Heart left ventricle (tissue), 16 donors: ENCODE data around the gene ADAM17. TPM values are rescaled to one million over a fixed set of nuclear protein-coding genes. Genes with fewer than 3 reads are reported as not detected.
"Not testable (repeated sequence)": the region's sequence is repeated elsewhere in the genome, so short reads cannot be mapped to it uniquely, and the experiment has no call there.

Source experiments
- ATAC-seq, 4 donors: fragments of 200-7000 bp; cut with Tn5 transposase; one replicate each; pipeline ENCODE4 v1.9.1; 2020 to 2022; ENCODE audit warnings: moderate library complexity in 4 of 4, mild to moderate bottlenecking in 3 of 4, moderate number of reproducible peaks in 1 of 4
- DNase-seq, 5 donors: peaks; one replicate each; pipeline ENCODE4 v3.0.0-alpha.2; 2020
- H3K27ac ChIP-seq, 12 donors: fragments of 200-600 bp; sonication (generic) in 4 of 12; one replicate each; pipeline versions ENCODE4 v1.5.0 to v1.8.0; 2016 to 2022; ENCODE audit warnings: mild to moderate bottlenecking in 2 of 12
- H3K27me3 ChIP-seq, 9 donors: fragments of 200-600 bp; sonication (generic) in 2 of 9; one replicate each; pipeline versions ENCODE4 v1.5.1 to v1.8.0; 2016 to 2022; ENCODE audit warnings: mild to moderate bottlenecking in 3 of 9
- H3K36me3 ChIP-seq, 9 donors: fragments of 200-600 bp; sonication (generic) in 2 of 9; one replicate each; pipeline versions ENCODE4 v1.5.0 to v1.8.0; 2018 to 2022; ENCODE audit warnings: mild to moderate bottlenecking in 2 of 9
- H3K4me1 ChIP-seq, 12 donors: fragments of 200-600 bp; sonication (generic) in 4 of 12; one replicate each; pipeline versions ENCODE4 v1.5.0 to v1.8.0; 2016 to 2022; ENCODE audit warnings: mild to moderate bottlenecking in 3 of 12
- H3K4me3 ChIP-seq, 12 donors: fragments of 200-600 bp; sonication (generic) in 4 of 12; one replicate each; pipeline versions ENCODE4 v1.5.0 to v1.8.0; 2017 to 2022; ENCODE audit warnings: mild to moderate bottlenecking in 9 of 12, moderate library complexity in 4 of 12
- H3K9me3 ChIP-seq, 12 donors: fragments of 200-600 bp; sonication (generic) in 4 of 12; one replicate each; pipeline versions ENCODE4 v1.5.0 to v1.8.0; 2016 to 2022; ENCODE audit warnings: mild to moderate bottlenecking in 1 of 12
- POLR2A ChIP-seq, 2 donors: fragments of 450-650 bp; IDR thresholded peaks; one replicate each; pipeline ENCODE4 v1.6.1; 2017; ENCODE audit warnings: antibody characterized with exemption in 2 of 2, mild to moderate bottlenecking in 2 of 2, moderate library complexity in 2 of 2
- WGBS, 4 donors: extraction: QIAGEN DNeasy Blood & Tissue Kit in 2 of 4; methylation state at CpG; one replicate each; pipeline versions ENCODE4 v1.1.5 to v1.1.7; 2013 to 2018; 5-methylcytosine and 5-hydroxymethylcytosine counted together
- intact Hi-C, 10 donors: fragments of 100-400 bp; cut with DNase I; formaldehyde crosslinking; loops; one replicate each; pipeline versions ENCODE4 v1.11.1 to v1.14.2; 2022
- polyA plus RNA-seq, 2 donors: library from polyadenylated mRNA; stranded (reverse); fragments of 200-250 nt; gene quantifications; one replicate each; pipeline ENCODE4 v1.2.3, GENCODE V29; 2013
- total RNA-seq, 9 donors: library from RNA; depleted of rRNA in 2 of 9; stranded (reverse); fragments of >200 nt in 2 of 9; fragmentation: NEBNext Ultra II Directional in 3 of 9; extraction: Animal tissue kit (Norgen Biotek cat#: 25700) in 3 of 9; gene quantifications; one replicate each; pipeline versions ENCODE4 v1.1.0 to v1.2.4, GENCODE V29; 2016 to 2023
- TF ChIP-seq, protein P1 (sequence below), 12 donors: fragments of 200-600 bp; sonication (generic) in 4 of 12; IDR thresholded peaks; one replicate each; pipeline versions ENCODE4 v1.5.0 to v1.8.0; 2018 to 2022; ENCODE audit warnings: antibody characterized with exemption in 12 of 12, mild to moderate bottlenecking in 5 of 12
- donor health status: ischemic (EF 13 %, LVEDD 7.1; RV severe dilation, severe dysfunction).
- donor health status: healthy with polysubstance abuse.
- donor health status: DM: no; HTN: yes; CAD: no.
- donor health status: DM: no; HTN: no; CAD: no.
- donor health status: ischemic (EF 25% LVEDD 6.9; RV normal size, moderate dysfunction).
- donor health status: ischemic (EF 25% LVEDD 5.7; RV mildly dilated, moderate dysfunction).
- donor health status: healthy.
- donor health status: DM: yes; HTN: yes; CAD: no.
- donor health status: ischemic (EF 35%, LVEDD 5.7; RV mildly dilated, moderate dysfunction).
- donor health status: nonischemic (EF 11% LVEDD 7.7; RV severe dilation, severe dysfunction).
- donor health status: DM: yes; HTN: yes; CAD: no.
- donor health status: PGD.
- donor health status: ischemic (EF 29% LVEDD 5.4; RV normal size, mild dysfunction).
- donor health status: nonischemic (EF 23%, LVEDD 6.1; RV moderate dilation, normal function).

ADAM17 gene
- total and polyA plus RNA-seq, 11 donors: 6.5 to 22.4 (median 15.0) TPM

DNA sequence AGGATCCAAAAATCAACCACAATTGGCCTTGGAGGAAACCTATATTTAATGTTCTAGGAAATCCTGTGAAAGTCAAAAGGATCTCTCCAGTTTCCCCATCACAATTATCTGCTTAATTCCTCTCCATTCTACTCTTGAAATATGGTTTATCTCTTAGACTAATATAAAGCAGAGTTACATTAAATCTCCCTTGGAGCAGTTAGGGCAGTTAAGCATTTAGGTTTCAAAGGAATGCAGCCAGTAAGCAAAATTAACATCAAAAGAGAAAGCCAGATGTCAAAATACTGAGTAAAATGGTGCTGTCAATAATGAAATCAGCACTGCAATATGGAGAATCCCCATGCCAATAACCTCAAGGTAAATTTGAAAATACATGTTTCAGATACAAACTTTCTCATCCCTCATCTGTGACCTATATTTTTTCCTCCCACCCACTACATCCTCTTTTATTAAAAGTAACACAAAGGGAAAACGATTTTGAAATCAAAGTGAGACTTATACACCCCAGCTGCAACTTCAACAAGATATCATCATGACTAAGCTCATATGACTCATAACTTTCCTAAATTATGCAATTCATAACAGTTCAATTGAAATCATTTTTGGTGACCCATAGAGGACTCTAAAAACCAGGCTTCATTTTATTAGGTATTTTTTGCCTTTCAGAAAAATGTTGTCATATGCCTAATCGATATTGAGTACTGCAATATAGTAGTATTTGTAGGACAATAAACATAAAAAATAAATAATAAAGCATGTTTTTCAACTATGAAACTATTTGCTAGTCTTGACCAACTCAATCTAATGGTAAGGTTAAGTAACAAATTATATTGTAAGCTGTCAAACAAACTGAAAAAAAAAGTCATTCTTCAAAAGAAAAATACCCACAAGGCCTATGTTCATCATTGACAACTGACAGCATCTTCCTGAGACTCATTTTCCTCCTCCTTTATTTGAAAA, 3.1 kb downstream of the ADAM17 start:
- DNase-seq (no peak), ATAC-seq (peak in 1 of 4 donors; percentile 2)
- Histone ChIP-seq H3K9me3 (no peaks in the 10 kb centered on the region), H3K27ac (peak overlapping the region in 11 of 12 donors; percentile 20 to 99 (median 46)), H3K4me3 (peak overlapping the region in 1 of 12 donors; percentile 15), H3K27me3 (no peaks in the 10 kb centered on the region), H3K4me1 (peaks cover 11 to 85% (median 53%) of the 10 kb centered on the region in 12 donors), H3K36me3 (no peaks in the 10 kb centered on the region)
- TF ChIP-seq, protein P1, sequence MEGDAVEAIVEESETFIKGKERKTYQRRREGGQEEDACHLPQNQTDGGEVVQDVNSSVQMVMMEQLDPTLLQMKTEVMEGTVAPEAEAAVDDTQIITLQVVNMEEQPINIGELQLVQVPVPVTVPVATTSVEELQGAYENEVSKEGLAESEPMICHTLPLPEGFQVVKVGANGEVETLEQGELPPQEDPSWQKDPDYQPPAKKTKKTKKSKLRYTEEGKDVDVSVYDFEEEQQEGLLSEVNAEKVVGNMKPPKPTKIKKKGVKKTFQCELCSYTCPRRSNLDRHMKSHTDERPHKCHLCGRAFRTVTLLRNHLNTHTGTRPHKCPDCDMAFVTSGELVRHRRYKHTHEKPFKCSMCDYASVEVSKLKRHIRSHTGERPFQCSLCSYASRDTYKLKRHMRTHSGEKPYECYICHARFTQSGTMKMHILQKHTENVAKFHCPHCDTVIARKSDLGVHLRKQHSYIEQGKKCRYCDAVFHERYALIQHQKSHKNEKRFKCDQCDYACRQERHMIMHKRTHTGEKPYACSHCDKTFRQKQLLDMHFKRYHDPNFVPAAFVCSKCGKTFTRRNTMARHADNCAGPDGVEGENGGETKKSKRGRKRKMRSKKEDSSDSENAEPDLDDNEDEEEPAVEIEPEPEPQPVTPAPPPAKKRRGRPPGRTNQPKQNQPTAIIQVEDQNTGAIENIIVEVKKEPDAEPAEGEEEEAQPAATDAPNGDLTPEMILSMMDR (IDR thresholded peaks at IDR 0.05): no peak
- no peak for TF ChIP-seq POLR2A (IDR thresholded peaks at IDR 0.05)
- intact Hi-C loops: loop anchor here in 5 of 10 donors (5.0 to 10.0 kb wide), 4 partner anchors 72 to 405 kb away; no protein-coding TSS in a partner anchor
- WGBS, 4 donors: 36 to 46% (median 39%) methylated on average over 2 of the region's 2 CpGs

DNA sequence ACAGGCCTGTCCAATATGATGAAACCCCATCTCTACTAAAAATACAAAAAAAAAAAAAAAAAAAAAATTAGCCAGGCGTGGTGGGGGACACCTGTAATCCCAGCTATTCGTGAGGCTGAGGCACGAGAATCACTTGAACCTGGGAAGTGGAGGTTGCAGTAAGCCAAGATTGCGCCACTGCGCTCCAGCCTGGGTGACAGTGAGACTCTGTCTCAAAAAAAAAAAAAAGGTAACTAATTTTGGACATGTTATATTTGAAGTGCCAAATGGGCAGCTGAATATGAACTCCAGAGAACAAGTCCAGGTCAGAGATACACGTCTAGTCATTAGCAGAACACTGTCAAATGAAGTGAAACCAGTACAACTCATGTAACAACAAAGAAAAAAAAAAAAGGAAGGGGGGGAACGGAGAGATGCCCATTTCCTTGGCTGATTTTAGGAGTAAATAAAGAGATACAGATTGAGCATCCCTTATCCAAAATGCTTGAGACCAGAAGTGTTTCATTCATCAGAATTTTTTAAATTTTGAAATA, 4.7 kb downstream of the ADAM17 start:
- intact Hi-C loops: loop anchor here in 5 of 10 donors (5.0 to 10.0 kb wide), 4 partner anchors 74 to 404 kb away; no protein-coding TSS in a partner anchor
- 57 to 78% (median 73%) methylated on average over 7 of the region's 7 CpGs for WGBS, 4 donors
- not testable (repeated sequence) for H3K36me3 ChIP-seq, H3K9me3 ChIP-seq, DNase-seq, ATAC-seq, H3K4me3 ChIP-seq, H3K27me3 ChIP-seq
- Histone ChIP-seq H3K27ac (peak overlapping the region in 4 of 12 donors; percentile 1 to 25 (median 18)), H3K4me1 (peaks cover 11 to 90% (median 57%) of the 10 kb centered on the region in 12 donors)

DNA sequence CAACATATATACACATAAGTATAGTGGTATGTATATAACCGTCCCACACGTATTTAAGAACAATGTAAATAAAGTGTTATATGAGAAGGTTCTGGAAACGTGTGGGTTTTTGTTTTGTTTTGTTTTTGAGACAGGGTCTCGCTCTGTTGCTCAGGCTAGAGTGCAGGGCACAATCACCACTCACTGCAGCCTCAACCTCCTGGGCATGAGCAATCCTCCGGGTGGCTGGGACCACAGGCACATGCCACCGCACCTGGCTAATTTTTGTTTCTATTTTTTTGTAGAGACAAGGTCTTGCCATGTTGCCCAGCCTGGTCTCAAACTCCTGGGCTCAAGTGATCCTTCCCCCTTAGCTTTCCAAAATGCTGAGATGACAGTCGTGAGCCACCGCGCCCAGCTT, 6.2 kb downstream of the ADAM17 start:
- Histone ChIP-seq H3K4me3 (no peak overlapping the region), H3K36me3 (no peaks in the 10 kb centered on the region), H3K27me3 (no peaks in the 10 kb centered on the region), H3K4me1 (peaks cover 9 to 99% (median 55%) of the 10 kb centered on the region in 12 donors), H3K27ac (no peak overlapping the region), H3K9me3 (no peaks in the 10 kb centered on the region)
- ATAC-seq: no peak
- TF ChIP-seq POLR2A (IDR thresholded peaks at IDR 0.05): no peak
- TF ChIP-seq, protein P1 (IDR thresholded peaks at IDR 0.05): no peak
- intact Hi-C loops: no loop called here
- WGBS, 4 donors: 88 to 96% (median 92%) methylated on average over 9 of the region's 9 CpGs
- no peak for DNase-seq

DNA sequence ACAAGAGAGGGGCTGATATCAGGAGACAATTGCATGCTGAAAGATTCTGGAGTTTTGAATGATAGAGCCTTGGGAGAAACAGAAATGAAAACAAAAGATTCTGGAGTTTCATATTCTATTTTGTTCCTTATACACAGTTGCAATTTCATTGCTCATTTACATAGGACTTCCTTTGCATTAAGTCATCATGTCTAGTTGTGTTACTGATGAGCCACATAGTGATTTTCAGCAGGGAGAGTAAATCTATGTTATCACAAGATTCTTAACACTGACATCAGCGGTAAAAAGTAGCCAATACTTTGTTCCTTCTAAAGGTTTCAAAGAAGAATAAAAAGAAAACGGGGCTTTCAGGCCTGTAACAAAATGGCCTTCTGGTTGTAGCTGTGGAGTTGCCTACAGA, 7.1 kb downstream of the ADAM17 start:
- H3K36me3 ChIP-seq: no peaks in the 10 kb centered on the region
- intact Hi-C loops: no loop called here
- no peak for ATAC-seq
- no peaks in the 10 kb centered on the region for H3K27me3 ChIP-seq
- no peak for DNase-seq
- peaks cover 7 to 99% (median 50%) of the 10 kb centered on the region in 12 donors for H3K4me1 ChIP-seq
- H3K9me3 ChIP-seq: no peaks in the 10 kb centered on the region
- H3K4me3 ChIP-seq: peak overlapping the region in 1 of 12 donors; percentile 3
- TF ChIP-seq, protein P1 (IDR thresholded peaks at IDR 0.05): no peak
- TF ChIP-seq POLR2A (IDR thresholded peaks at IDR 0.05): no peak
- WGBS, 4 donors: 54 to 60% (median 56%) methylated on average over 2 of the region's 2 CpGs
- peak overlapping the region in 1 of 12 donors; percentile 73 for H3K27ac ChIP-seq
